ENCODE results near the gene FERMT3.

Gene FERMT3

DNA sequence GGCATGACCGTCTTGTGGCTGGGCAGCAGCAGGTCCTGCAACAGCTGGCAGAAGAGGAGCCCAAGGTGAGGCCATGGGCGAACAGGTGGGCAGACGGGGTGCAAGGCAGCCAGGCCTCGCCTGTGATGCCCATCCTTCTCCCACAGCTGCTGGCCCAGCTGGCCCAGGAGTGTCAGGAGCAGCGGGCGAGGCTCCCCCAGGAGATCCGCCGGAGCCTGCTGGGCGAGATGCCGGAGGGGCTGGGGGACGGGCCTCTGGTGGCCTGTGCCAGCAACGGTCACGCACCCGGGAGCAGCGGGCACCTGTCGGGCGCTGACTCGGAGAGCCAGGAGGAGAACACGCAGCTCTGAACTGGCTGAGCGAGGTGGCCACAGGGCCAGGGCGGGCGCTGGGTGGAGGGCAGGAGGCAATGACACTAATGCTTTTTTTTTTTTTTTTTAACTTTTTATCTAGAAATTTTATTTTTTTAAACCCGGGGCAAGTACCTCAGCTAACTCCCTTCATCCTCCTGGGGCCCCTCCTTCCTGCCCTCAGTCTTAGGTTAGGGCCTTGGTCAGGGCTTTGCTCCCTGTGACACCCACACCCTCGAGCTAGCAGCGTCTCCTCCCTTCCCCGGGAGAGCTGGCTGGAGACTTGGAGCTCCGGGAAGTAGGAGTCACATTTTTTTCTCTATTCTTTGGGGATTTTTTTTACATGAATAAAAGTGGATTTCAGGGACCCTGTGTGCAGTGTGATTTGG lies 60.9 kb downstream of the FERMT3 start:
- ATAC-seq = no peak

DNA sequence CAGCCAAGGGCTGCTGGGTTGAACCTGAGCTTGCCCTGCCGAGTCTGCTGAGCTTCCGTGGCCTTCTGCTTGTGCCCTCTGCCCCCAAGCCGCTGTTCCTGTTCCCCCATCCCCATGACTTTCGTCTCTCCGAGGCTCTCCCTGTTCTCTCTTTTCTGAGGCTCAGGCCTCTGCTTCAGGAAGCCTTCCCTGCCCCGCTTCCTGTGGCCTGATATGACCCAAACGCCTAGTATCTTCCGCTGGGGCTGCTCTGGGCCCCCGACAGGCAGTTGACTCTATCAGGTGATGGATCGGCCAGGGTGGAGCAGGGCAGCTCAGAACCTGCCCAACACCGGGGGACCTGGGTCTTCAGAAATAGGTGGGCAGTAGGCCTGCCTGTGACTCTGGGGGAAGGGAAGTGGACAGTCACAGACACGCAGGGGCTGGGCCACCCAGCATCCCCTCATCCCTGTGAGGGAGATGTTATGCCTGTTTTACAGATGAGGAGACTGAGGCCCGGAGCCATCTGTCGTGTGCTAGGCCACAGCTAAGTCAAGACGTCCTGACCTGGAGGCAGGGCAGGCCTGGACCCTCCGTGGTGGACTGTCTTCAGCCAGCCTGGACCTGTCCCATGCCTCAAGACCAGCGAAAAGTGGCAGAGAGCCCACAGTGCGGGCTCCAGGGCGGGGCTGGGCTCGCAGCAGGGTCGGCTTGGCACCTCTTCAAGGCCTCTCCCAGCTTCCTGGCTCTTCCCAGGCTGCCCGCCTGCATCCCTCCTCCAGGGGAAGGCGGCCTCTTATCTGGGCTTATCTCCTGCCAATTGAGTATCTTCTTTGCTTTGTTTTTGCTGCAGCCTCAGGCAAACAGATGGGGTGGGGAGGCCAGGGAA lies 61.7 kb downstream of the FERMT3 start:
- ATAC-seq = no peak

DNA sequence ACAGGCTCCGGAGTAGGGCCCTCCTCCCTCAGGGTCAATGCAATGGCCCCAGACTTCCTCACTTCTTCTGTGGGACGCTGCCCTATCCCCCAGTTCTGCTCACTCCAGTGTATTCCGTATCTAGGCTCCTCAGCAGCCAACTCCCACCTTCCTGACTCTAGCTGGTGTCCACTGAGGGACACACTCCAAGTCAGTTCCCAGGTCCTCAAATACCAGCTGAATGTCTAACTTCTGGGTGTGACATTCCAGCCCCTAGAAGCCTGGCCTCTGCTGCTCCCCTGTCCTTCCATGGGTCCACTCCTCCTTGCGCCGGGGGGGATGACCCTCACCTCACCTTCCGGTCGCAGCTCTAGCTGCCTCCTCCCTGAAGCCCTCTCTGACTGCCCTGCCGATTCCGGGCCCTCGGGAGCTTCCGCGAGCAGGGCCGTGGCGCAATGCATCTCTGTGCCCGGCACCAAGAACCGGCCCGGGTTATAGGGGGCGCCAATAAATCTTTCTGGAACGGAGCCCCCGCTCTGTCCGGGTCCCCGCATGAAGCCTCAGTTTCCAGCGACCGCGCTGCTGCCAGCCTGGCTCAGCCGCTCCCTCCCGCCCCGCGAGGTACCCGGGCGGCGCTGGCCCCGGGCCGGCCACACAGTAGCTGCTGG lies 62.5 kb downstream of the FERMT3 start:
- peak; percentile 1 to 13 for ATAC-seq

DNA sequence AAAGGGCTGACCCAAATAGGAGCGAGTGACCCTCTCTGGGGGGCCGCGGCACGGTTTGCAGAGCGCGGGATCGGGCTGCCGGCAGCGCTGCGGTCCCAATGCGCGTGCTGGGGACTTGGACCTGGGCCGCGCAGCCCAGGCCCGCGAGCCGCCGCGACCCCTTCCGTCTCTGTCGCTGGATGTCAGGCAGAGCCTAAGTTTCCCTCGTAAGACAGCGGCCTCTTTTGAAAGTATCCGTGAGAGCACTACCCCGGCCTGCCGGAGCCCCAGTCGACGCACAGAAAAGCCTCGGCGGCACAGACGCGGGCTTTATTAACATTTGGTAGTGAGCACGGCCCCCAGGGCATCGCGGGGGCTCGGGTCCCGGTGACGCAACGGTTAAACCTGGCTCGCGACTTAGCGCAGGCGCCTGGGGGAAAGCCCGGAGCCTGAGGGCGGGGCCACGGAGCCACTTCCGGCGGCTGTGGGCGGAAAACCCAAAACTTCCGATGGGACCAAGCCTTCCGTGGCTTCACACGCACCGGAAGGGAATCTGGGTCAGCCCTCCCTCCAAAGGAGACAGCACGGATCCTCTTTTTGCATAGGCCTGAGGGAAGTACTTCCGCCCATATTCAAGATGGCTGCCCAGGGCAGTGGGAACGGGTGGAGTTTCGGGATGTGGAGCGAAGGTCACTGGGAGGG lies 63.2 kb downstream of the FERMT3 start:
- peak; percentile 81 to 83 for ATAC-seq
